GM10847 (cell line): ENCODE data around the gene RAD23B.

ENCODE experiments used
- POLR2A ChIP-seq: IDR thresholded peaks from 2 replicates; pipeline ENCODE4 v1.6.1; 2011; ENCODE audit not compliant: insufficient read length; ENCODE audit errors: extremely low read depth

The RAD23B gene

GRCh38 chr9:107260437-107261081 is 22.5 kb upstream of the RAD23B start:
- TF ChIP-seq POLR2A = no peak

GRCh38 chr9:107261106-107261505 is 22.0 kb upstream of the RAD23B start:
- TF ChIP-seq POLR2A = no peak

- no peak for TF ChIP-seq POLR2A
Observed at GRCh38 chr9:107263289-107263688, 19.8 kb upstream of the RAD23B start.

- TF ChIP-seq POLR2A = no peak
Observed at GRCh38 chr9:107266624-107267368, 16.3 kb upstream of the RAD23B start.

- TF ChIP-seq POLR2A = no peak
Observed at GRCh38 chr9:107268560-107268959, 14.5 kb upstream of the RAD23B start.

- no peak for TF ChIP-seq POLR2A
Observed at GRCh38 chr9:107269254-107269653, 13.8 kb upstream of the RAD23B start.

GRCh38 chr9:107269681-107270080 is 13.4 kb upstream of the RAD23B start:
- no peak for TF ChIP-seq POLR2A

GRCh38 chr9:107270082-107270481 is 13.0 kb upstream of the RAD23B start:
- TF ChIP-seq POLR2A = no peak

GRCh38 chr9:107270580-107270979 is 12.5 kb upstream of the RAD23B start:
- no peak for TF ChIP-seq POLR2A

- no peak for TF ChIP-seq POLR2A
Observed at GRCh38 chr9:107273634-107274033, 9.4 kb upstream of the RAD23B start.

GRCh38 chr9:107274096-107274495 is 9.0 kb upstream of the RAD23B start:
- no peak for TF ChIP-seq POLR2A

- TF ChIP-seq POLR2A = no peak
Observed at GRCh38 chr9:107274953-107275422, 8.1 kb upstream of the RAD23B start.

- TF ChIP-seq POLR2A = no peak
Observed at GRCh38 chr9:107275530-107275929, 7.5 kb upstream of the RAD23B start.

GRCh38 chr9:107276966-107277710 is 5.9 kb upstream of the RAD23B start:
- no peak for TF ChIP-seq POLR2A

GRCh38 chr9:107277801-107278200 is 5.3 kb upstream of the RAD23B start:
- TF ChIP-seq POLR2A = no peak

- no peak for TF ChIP-seq POLR2A
Observed at GRCh38 chr9:107279086-107279485, 4.0 kb upstream of the RAD23B start.
